Karpas-422 (cell line): ENCODE data around the gene OPCML. TPM values are rescaled to one million over a fixed set of nuclear protein-coding genes. Genes with fewer than 3 reads are reported as not detected.

ENCODE experiments used
- DNase-seq: peaks from one replicate; pipeline ENCODE4 v3.0.0-alpha.2; 2015
- H2AFZ ChIP-seq: fragments of 200-600 bp; sonication (generic); 2 replicates; pipeline ENCODE4 v1.6.1; 2014; ENCODE audit warnings: antibody characterized with exemption, low read length, mixed read lengths
- H3K27ac ChIP-seq: fragments of 200-600 bp; sonication (generic); 2 replicates; pipeline ENCODE4 v1.5.1; 2014; ENCODE audit warnings: mild to moderate bottlenecking, low read length, moderate library complexity
- H3K27me3 ChIP-seq: fragments of 200-600 bp; sonication (generic); 2 replicates; pipeline ENCODE4 v1.6.1; 2014; ENCODE audit warnings: low read length, mixed read lengths
- H3K36me3 ChIP-seq: fragments of 200-600 bp; sonication (generic); 2 replicates; pipeline ENCODE4 v1.6.1; 2014; ENCODE audit warnings: low read length, mixed read lengths; ENCODE audit not compliant: insufficient read depth
- H3K4me1 ChIP-seq: fragments of 200-600 bp; sonication (generic); 2 replicates; pipeline ENCODE4 v1.6.1; 2014; ENCODE audit warnings: mild to moderate bottlenecking, low read length, mixed read lengths
- H3K4me2 ChIP-seq: fragments of 200-600 bp; sonication (generic); 2 replicates; pipeline ENCODE4 v1.6.1; 2014; ENCODE audit warnings: low read length, low read depth, mild to moderate bottlenecking; ENCODE audit not compliant: poor library complexity, severe bottlenecking
- H3K4me3 ChIP-seq: fragments of 200-600 bp; sonication (generic); 2 replicates; pipeline ENCODE4 v1.5.1; 2014; ENCODE audit warnings: mild to moderate bottlenecking, antibody characterized with exemption, low read length, mixed read lengths
- H3K79me2 ChIP-seq: fragments of 200-600 bp; sonication (generic); 2 replicates; pipeline ENCODE4 v1.6.1; 2014; ENCODE audit warnings: mild to moderate bottlenecking, low read length, mixed read lengths
- H3K9ac ChIP-seq: fragments of 200-600 bp; sonication (generic); 2 replicates; pipeline ENCODE4 v1.6.0; 2014; ENCODE audit warnings: low read length
- H3K9me2 ChIP-seq: fragments of 200-600 bp; sonication (generic), shearing (Covaris generic); replicated peaks from 2 replicates; pipeline ENCODE4 v1.6.0; 2014; ENCODE audit warnings: mild to moderate bottlenecking, low read length, moderate library complexity; ENCODE audit not compliant: insufficient read depth
- H3K9me3 ChIP-seq: fragments of 300-700, 200-600 bp; sonication (generic); 2 replicates; pipeline ENCODE4 v1.6.1; 2014; ENCODE audit warnings: low read length, mixed read lengths
- H4K20me1 ChIP-seq: fragments of 200-600 bp; sonication (generic); 2 replicates; pipeline ENCODE4 v1.6.1; 2014; ENCODE audit warnings: mild to moderate bottlenecking, antibody characterized with exemption, low read length, low read depth; ENCODE audit not compliant: insufficient read depth
- total RNA-seq: library from RNA; depleted of rRNA; stranded (reverse); fragments of >200 nt; shearing (Covaris generic); gene quantifications from 2 replicates; pipeline ENCODE4 v1.2.3, GENCODE V29; 2014; ENCODE audit warnings: low replicate concordance

OPCML gene
- total RNA-seq, 1 experiment from 2014 or later: not detected

GRCh38 chr11:132914600-132914999 lies 617.7 kb downstream of the OPCML start:
- H3K27me3 ChIP-seq: no peaks in the 10 kb centered on the region
- no peak overlapping the region for H3K4me2 ChIP-seq
- H2AFZ ChIP-seq: no peak overlapping the region
- H3K79me2 ChIP-seq: no peaks in the 10 kb centered on the region
- H3K9ac ChIP-seq: no peak overlapping the region
- no peaks in the 10 kb centered on the region for H3K9me3 ChIP-seq
- H3K4me1 ChIP-seq: no peaks in the 10 kb centered on the region
- no peaks in the 10 kb centered on the region for H3K36me3 ChIP-seq
- no peak overlapping the region for H3K4me3 ChIP-seq
- no peaks in the 10 kb centered on the region for H4K20me1 ChIP-seq
- no peak overlapping the region for H3K27ac ChIP-seq
- H3K9me2 ChIP-seq: no peaks in the 10 kb centered on the region
- no peak for DNase-seq

- Histone ChIP-seq H3K9ac (no peak overlapping the region), H3K9me3 (no peaks in the 10 kb centered on the region), H3K4me3 (no peak overlapping the region), H3K36me3 (no peaks in the 10 kb centered on the region), H3K9me2 (no peaks in the 10 kb centered on the region), H3K79me2 (no peaks in the 10 kb centered on the region), H3K4me1 (no peaks in the 10 kb centered on the region), H4K20me1 (no peaks in the 10 kb centered on the region), H3K27ac (no peak overlapping the region), H2AFZ (no peak overlapping the region), H3K27me3 (no peaks in the 10 kb centered on the region), H3K4me2 (no peak overlapping the region)
- no peak for DNase-seq
Observed at GRCh38 chr11:132913886-132914285, 618.4 kb downstream of the OPCML start.

GRCh38 chr11:132913295-132913694 lies 619.0 kb downstream of the OPCML start:
- Histone ChIP-seq H3K9me2 (no peaks in the 10 kb centered on the region), H3K27me3 (no peaks in the 10 kb centered on the region), H3K4me3 (no peak overlapping the region), H2AFZ (no peak overlapping the region), H3K4me1 (no peaks in the 10 kb centered on the region), H3K27ac (no peak overlapping the region), H3K9ac (no peak overlapping the region), H4K20me1 (no peaks in the 10 kb centered on the region), H3K4me2 (no peak overlapping the region), H3K36me3 (no peaks in the 10 kb centered on the region), H3K79me2 (no peaks in the 10 kb centered on the region), H3K9me3 (no peaks in the 10 kb centered on the region)
- DNase-seq: no peak

DNA sequence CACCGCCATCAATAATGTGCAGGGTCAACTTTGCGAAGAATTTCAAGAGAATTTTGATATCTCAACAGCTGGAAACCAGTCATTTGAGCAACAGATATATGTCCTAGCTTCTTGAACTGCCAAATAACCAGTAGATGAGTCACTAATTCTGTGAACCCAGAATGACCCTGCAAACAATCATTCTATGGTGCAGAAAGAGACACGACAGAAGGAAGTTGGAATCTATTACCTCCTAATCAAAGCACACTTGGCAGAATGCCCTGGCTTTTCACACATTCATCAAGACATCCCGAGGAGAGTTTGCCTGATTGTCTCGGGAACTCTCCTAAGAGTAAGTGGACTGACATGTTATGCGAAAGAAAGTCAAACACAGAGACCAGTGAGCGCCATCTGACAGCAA lies 621.1 kb downstream of the OPCML start:
- H2AFZ ChIP-seq: no peak overlapping the region
- no peaks in the 10 kb centered on the region for H4K20me1 ChIP-seq
- H3K9ac ChIP-seq: no peak overlapping the region
- no peaks in the 10 kb centered on the region for H3K4me1 ChIP-seq
- no peak for DNase-seq
- no peaks in the 10 kb centered on the region for H3K9me3 ChIP-seq
- no peak overlapping the region for H3K4me2 ChIP-seq
- H3K79me2 ChIP-seq: no peaks in the 10 kb centered on the region
- no peaks in the 10 kb centered on the region for H3K36me3 ChIP-seq
- no peaks in the 10 kb centered on the region for H3K27me3 ChIP-seq
- H3K4me3 ChIP-seq: no peak overlapping the region
- no peaks in the 10 kb centered on the region for H3K9me2 ChIP-seq
- no peak overlapping the region for H3K27ac ChIP-seq

DNA sequence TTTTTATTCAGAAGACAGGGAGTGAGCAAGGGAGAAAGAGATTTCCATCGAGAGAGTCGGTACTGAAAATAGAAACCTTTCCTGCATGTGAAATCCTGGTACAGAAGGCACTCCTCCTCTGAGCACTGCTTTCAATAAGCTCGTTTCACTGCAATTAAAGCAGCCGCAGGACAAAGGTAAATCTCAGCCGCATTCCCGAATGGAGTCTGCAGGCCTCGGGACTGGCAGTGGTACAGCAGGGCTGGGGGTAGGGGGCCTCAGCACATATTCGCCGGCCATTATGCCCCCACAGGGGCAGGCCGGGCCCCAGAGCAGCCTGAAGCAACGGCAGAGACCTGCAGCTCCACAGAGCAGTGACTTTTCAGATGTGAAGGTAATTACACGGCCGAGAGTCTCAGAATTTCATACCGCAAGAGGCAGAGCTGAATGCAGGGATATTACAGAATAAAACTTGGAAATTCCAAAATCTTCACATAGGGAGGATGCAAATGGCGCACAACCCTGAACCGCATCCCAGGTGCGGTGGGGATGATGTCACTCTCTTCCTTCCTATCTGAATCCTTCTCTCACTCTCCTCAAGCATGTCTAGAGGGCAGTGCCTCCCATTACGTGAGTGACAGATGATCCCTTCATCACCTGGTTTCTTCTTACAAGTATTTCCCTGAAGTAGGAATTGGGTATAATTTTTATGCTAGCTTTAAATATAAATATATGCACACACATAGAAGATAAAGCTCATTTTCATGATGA lies 622.1 kb downstream of the OPCML start:
- no peak overlapping the region for H3K4me2 ChIP-seq
- no peaks in the 10 kb centered on the region for H4K20me1 ChIP-seq
- no peak overlapping the region for H2AFZ ChIP-seq
- no peak overlapping the region for H3K9ac ChIP-seq
- no peak for DNase-seq
- no peak overlapping the region for H3K4me3 ChIP-seq
- H3K27me3 ChIP-seq: no peaks in the 10 kb centered on the region
- H3K9me2 ChIP-seq: no peaks in the 10 kb centered on the region
- no peak overlapping the region for H3K27ac ChIP-seq
- no peaks in the 10 kb centered on the region for H3K79me2 ChIP-seq
- no peaks in the 10 kb centered on the region for H3K36me3 ChIP-seq
- no peaks in the 10 kb centered on the region for H3K4me1 ChIP-seq
- no peaks in the 10 kb centered on the region for H3K9me3 ChIP-seq

DNA sequence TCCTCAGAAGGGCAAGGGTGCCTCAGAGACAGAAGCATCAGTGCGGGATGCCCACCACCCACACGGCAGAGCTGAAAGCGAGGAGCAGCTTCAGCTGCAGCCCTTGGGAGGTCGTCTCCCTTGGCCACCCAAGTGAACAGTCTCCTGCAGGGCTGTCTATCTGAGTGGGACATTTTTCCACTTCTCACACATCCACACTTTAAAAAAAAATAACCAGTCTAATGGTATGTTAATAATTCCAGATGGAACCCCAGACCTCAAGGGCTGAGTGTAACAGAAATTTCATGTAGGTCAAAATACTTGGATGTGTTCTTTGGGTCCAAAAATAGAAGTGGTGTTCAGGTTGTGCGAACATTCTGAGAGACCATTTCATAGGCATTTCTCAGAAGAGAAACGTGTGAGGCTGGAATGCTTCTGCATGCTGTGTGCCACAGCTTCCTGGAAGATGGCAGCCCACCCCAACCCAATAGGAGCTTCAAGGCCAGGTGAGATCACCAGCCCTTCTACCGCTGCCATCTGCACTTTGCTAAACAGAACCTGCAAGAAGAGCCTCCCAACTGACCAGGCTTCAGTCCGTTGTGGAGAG lies 623.2 kb downstream of the OPCML start:
- no peak overlapping the region for H3K27ac ChIP-seq
- no peaks in the 10 kb centered on the region for H3K79me2 ChIP-seq

GRCh38 chr11:132908414-132908810 lies 623.9 kb downstream of the OPCML start:
- Histone ChIP-seq H3K4me3 (no peak overlapping the region), H2AFZ (no peak overlapping the region), H3K27ac (no peak overlapping the region), H3K27me3 (no peaks in the 10 kb centered on the region), H3K4me2 (no peak overlapping the region), H3K4me1 (no peaks in the 10 kb centered on the region), H3K9me2 (no peaks in the 10 kb centered on the region), H3K9me3 (no peaks in the 10 kb centered on the region), H3K9ac (no peak overlapping the region), H3K36me3 (no peaks in the 10 kb centered on the region), H4K20me1 (no peaks in the 10 kb centered on the region), H3K79me2 (no peaks in the 10 kb centered on the region)
- no peak for DNase-seq

More for the DNA sequence above, 623.2 kb downstream of the OPCML start:
- Histone ChIP-seq H3K27me3 (no peaks in the 10 kb centered on the region), H2AFZ (no peak overlapping the region), H4K20me1 (no peaks in the 10 kb centered on the region), H3K4me3 (no peak overlapping the region), H3K9me2 (no peaks in the 10 kb centered on the region), H3K9me3 (no peaks in the 10 kb centered on the region), H3K4me1 (no peaks in the 10 kb centered on the region), H3K9ac (no peak overlapping the region), H3K36me3 (no peaks in the 10 kb centered on the region), H3K4me2 (no peak overlapping the region)
- DNase-seq: no peak

DNA sequence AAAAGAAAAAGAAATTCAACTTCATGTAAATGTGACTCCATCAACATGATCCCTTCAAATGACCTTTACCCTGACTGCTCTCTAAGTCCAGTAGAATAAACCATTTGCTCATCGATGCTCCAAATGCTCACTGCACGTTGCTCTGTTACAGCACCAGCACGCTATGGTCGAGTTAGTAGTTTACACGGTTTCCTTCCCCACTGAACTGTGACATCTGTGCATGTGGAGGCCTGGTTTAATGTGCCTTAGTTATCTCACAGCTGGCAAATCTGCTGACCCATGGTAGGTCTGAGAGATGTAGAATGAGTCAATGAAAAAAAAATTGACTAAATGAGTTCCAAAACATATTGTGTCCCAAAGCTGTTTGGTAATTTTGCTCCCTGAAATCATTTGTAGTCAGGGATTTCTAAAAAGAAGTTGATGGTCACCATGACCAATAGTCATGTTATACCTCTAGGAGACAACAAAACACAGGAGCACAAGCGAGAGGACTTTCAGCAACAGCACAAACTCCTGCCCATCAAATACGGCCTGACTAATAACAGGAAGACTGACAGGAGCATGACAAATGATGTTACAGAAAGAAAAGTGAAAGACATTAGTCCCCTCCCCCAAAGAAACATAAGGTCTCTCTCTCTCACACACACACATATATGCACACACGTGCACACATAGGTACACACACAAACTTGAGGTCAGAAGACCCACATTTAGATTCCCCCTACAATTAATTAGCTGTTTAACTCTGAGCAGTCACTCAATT lies 624.5 kb downstream of the OPCML start:
- no peaks in the 10 kb centered on the region for H3K4me1 ChIP-seq
- H3K4me3 ChIP-seq: no peak overlapping the region
- H2AFZ ChIP-seq: no peak overlapping the region
- H3K79me2 ChIP-seq: no peaks in the 10 kb centered on the region
- H3K9ac ChIP-seq: no peak overlapping the region
- no peaks in the 10 kb centered on the region for H3K27me3 ChIP-seq
- DNase-seq: no peak
- no peak overlapping the region for H3K4me2 ChIP-seq
- no peaks in the 10 kb centered on the region for H4K20me1 ChIP-seq
- H3K27ac ChIP-seq: no peak overlapping the region
- no peaks in the 10 kb centered on the region for H3K36me3 ChIP-seq
- H3K9me2 ChIP-seq: no peaks in the 10 kb centered on the region
- H3K9me3 ChIP-seq: no peaks in the 10 kb centered on the region
